GM12872 (cell line): ENCODE data around the gene TBC1D1.

Experiments used
- CTCF ChIP-seq: IDR thresholded peaks from 3 replicates; pipeline ENCODE4 v1.5.1; 2011; ENCODE audit warnings: low read depth, mild to moderate bottlenecking, low read length, moderate library complexity; ENCODE audit not compliant: insufficient read depth

The TBC1D1 gene

GRCh38 chr4:38170338-38171169 lies 279.7 kb downstream of the TBC1D1 start:
- TF ChIP-seq CTCF = no peak

- no peak for TF ChIP-seq CTCF
Measured at GRCh38 chr4:38172078-38172477, 281.2 kb downstream of the TBC1D1 start.

GRCh38 chr4:38173935-38174518 lies 283.1 kb downstream of the TBC1D1 start:
- TF ChIP-seq CTCF = no peak

GRCh38 chr4:38174801-38175200 lies 283.9 kb downstream of the TBC1D1 start:
- no peak for TF ChIP-seq CTCF

GRCh38 chr4:38176165-38176564 lies 285.3 kb downstream of the TBC1D1 start:
- TF ChIP-seq CTCF = no peak

GRCh38 chr4:38177035-38177546 lies 286.2 kb downstream of the TBC1D1 start:
- TF ChIP-seq CTCF = no peak

- no peak for TF ChIP-seq CTCF
Measured at GRCh38 chr4:38177641-38178391, 286.9 kb downstream of the TBC1D1 start.
